HepG2 (cell line): Measurements from ENCODE around the gene HMBS. TPM values are rescaled to one million over a fixed set of nuclear protein-coding genes. Genes with fewer than 3 reads are reported as not detected.

Experiments used
- CCAR2 ChIP-seq: fragments of 200-400 bp; formaldehyde crosslinking; optimal IDR thresholded peaks from 2 replicates; pipeline ENCODE3; 2018; ENCODE audit warnings: low read depth, mild to moderate bottlenecking, low read length, moderate library complexity
- ELF1 ChIP-seq: sonication (generic); formaldehyde crosslinking; IDR thresholded peaks from 2 replicates; pipeline ENCODE4 v1.4.0; 2020; ENCODE audit warnings: missing genetic modification reagents
- ERF ChIP-seq: IDR thresholded peaks from 2 replicates; pipeline ENCODE4 v1.6.1; 2018; ENCODE audit warnings: missing biosample characterization, missing genetic modification reagents
- ETV5 ChIP-seq: IDR thresholded peaks from 2 replicates; pipeline ENCODE4 v1.6.1; 2018; ENCODE audit warnings: missing biosample characterization, missing genetic modification reagents, inconsistent platforms, borderline replicate concordance
- KDM5B ChIP-seq: sonication (generic); formaldehyde crosslinking; IDR thresholded peaks from 2 replicates; pipeline ENCODE4 v1.4.0; 2020; ENCODE audit warnings: missing genetic modification reagents, mild to moderate bottlenecking, borderline replicate concordance
- MED13 ChIP-seq: sonication (generic); formaldehyde crosslinking; IDR thresholded peaks from 2 replicates; pipeline ENCODE4 v1.5.0; 2020; ENCODE audit warnings: missing genetic modification reagents
- MYNN ChIP-seq: sonication (generic); formaldehyde crosslinking; IDR thresholded peaks from 2 replicates; pipeline ENCODE4 v1.4.0; 2020; ENCODE audit warnings: mild to moderate bottlenecking, low read depth, missing genetic modification reagents
- NR3C1 ChIP-seq: sonication (generic); formaldehyde crosslinking; IDR thresholded peaks from 2 replicates; pipeline ENCODE4 v1.4.0; 2020; ENCODE audit warnings: missing genetic modification reagents
- POLR2A ChIP-seq, 2 experiments: IDR thresholded peaks; 2 replicates each; pipeline ENCODE4 v1.6.1; 2011; ENCODE audit warnings: low read depth in 2 of 2, low read length in 2 of 2, mild to moderate bottlenecking in 1 of 2, moderate library complexity in 1 of 2; ENCODE audit not compliant: insufficient read depth in 1 of 2
- RCOR2 ChIP-seq: IDR thresholded peaks from 2 replicates; pipeline ENCODE4 v1.6.1; 2016; ENCODE audit warnings: missing biosample characterization, missing genetic modification reagents
- REXO4 ChIP-seq: sonication (generic); formaldehyde crosslinking; IDR thresholded peaks from 2 replicates; pipeline ENCODE4 v1.8.0; 2022; ENCODE audit warnings: missing genetic modification reagents, mild to moderate bottlenecking, borderline replicate concordance
- RFX1 ChIP-seq: fragments of 450-650 bp; IDR thresholded peaks from 2 replicates; pipeline ENCODE4 v1.6.1; 2017
- RORA ChIP-seq: sonication (generic); formaldehyde crosslinking; IDR thresholded peaks from 2 replicates; pipeline ENCODE4 v1.5.0; 2020; ENCODE audit warnings: mild to moderate bottlenecking, missing genetic modification reagents, moderate library complexity
- TOE1 ChIP-seq: sonication (generic); formaldehyde crosslinking; IDR thresholded peaks from 2 replicates; pipeline ENCODE4 v1.4.0; 2020; ENCODE audit warnings: mild to moderate bottlenecking, missing genetic modification reagents
- ZBTB38 ChIP-seq: sonication (generic); formaldehyde crosslinking; IDR thresholded peaks from 2 replicates; pipeline ENCODE4 v1.5.1; 2020; ENCODE audit warnings: mild to moderate bottlenecking, missing genetic modification reagents
- ZNF484 ChIP-seq: sonication (generic); formaldehyde crosslinking; IDR thresholded peaks from 2 replicates; pipeline ENCODE4 v1.5.1; 2020; ENCODE audit warnings: mild to moderate bottlenecking, low read depth, missing genetic modification reagents, borderline replicate concordance
- ZNF687 ChIP-seq: sonication (generic); formaldehyde crosslinking; IDR thresholded peaks from 2 replicates; pipeline ENCODE4 v1.5.1; 2020; ENCODE audit warnings: mild to moderate bottlenecking, missing genetic modification reagents, moderate library complexity
- ZNF839 ChIP-seq: sonication (generic); formaldehyde crosslinking; IDR thresholded peaks from 2 replicates; pipeline ENCODE4 v1.4.0; 2020; ENCODE audit warnings: missing genetic modification reagents, mild to moderate bottlenecking, borderline replicate concordance
- polyA plus RNA-seq, 8 experiments: library from polyadenylated mRNA; depleted of rRNA in 3 of 8; stranded (reverse) in 7 of 8; unstranded in 1 of 8; fragments of >200 nt; fragmentation: Illumina TruSeq in 4 of 8; extraction: Trizol in 4 of 8; gene quantifications; 2 replicates each; pipeline versions ENCODE4 v1.2.1 to v1.2.3, GENCODE V29; 2011 to 2016; ENCODE audit warnings: low read depth in 4 of 8, missing spikeins in 1 of 8, mixed read lengths in 1 of 8; ENCODE audit not compliant: insufficient read depth in 1 of 8
- total RNA-seq, 5 experiments: library from RNA; depleted of rRNA; stranded (reverse); fragments of >200 nt; fragmentation: Illumina TruSeq; extraction: Trizol; gene quantifications; 2 replicates each; pipeline ENCODE4 v1.2.3, GENCODE V29; 2016; ENCODE audit warnings: low read depth in 1 of 5
- TF ChIP-seq, protein P1 (sequence below): sonication (generic); formaldehyde crosslinking; IDR thresholded peaks from 2 replicates; pipeline ENCODE4 v1.4.0; 2020; ENCODE audit warnings: missing genetic modification reagents
- TF ChIP-seq, protein P2 (sequence below): sonication (generic); formaldehyde crosslinking; conservative IDR thresholded peaks from 2 replicates; pipeline ENCODE4 v1.4.0; 2020; ENCODE audit warnings: missing genetic modification reagents

The HMBS gene
- total and polyA plus RNA-seq, 2 of the 13 experiments (the other 11 are each of a cell fraction or from before 2014, with no cell fraction given), result 9.4 to 46.9 TPM

DNA sequence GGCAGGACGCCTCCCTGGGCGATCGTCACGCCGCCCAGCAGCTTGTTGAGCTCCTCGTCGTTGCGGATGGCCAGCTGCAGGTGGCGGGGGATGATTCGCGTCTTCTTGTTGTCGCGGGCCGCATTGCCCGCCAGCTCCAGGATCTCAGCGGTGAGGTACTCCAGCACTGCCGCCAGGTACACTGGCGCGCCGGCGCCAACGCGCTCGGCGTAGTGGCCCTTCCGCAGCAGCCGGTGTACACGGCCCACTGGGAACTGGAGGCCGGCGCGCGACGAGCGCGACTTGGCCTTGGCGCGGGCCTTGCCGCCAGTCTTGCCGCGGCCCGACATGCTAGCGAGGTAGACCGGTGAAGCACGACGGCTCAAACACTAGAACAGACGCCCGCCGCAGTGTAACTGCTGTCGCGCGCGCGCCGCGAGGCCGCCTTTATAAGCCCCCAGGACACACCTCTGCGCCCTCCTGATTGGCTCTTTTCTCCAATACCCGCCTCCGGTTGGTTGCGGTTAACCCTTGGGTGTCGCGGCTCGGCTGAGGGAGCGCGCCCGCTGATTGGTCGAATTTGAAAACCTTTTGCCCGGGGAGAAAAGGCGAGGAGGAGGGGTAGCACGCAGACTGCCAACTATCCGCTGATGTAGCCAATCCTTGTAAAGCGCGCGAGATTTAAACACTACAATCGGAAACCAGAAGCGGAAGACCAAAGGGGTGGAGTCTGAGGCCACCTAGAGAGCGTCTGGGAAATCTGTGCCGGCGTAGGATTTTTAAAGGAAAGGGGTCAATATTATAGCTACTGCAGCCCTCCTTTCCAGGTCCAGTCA, 10.6 kb downstream of the HMBS start (continued):
- TF ChIP-seq ERF (CRISPR knock-in tag) (peak; percentile 65), RORA (no peak), MED13 (CRISPR knock-in tag) (no peak; the same call in 1 of the 2 replicates), MYNN (CRISPR knock-in tag) (no peak; the same call in 1 of the 2 replicates), KDM5B (peak; percentile 92), NR3C1 (CRISPR knock-in tag) (no peak), ETV5 (CRISPR knock-in tag) (peak; percentile 41), REXO4 (peak; percentile 48; the same call in 1 of the 2 replicates), ZBTB38 (peak; percentile 76; the same call in 1 of the 2 replicates), TOE1 (CRISPR knock-in tag) (no peak), POLR2A (IDR thresholded peaks at IDR 0.05; ENCODE audit: insufficient read depth in 1 of 2, low read depth in 2 of 2, low read length in 2 of 2) (peak; percentile 100), ZNF687 (CRISPR knock-in tag) (peak; percentile 88), ZNF839 (CRISPR knock-in tag) (peak; percentile 94), CCAR2 (no peak), ELF1 (CRISPR knock-in tag) (peak; percentile 71; the same call in 1 of the 2 replicates), RCOR2 (0 out of 2 replicates have a peak, but pooled peaks have one; percentile 35), RFX1 (no peak), ZNF484 (CRISPR knock-in tag) (no peak)
- TF ChIP-seq, protein P1, sequence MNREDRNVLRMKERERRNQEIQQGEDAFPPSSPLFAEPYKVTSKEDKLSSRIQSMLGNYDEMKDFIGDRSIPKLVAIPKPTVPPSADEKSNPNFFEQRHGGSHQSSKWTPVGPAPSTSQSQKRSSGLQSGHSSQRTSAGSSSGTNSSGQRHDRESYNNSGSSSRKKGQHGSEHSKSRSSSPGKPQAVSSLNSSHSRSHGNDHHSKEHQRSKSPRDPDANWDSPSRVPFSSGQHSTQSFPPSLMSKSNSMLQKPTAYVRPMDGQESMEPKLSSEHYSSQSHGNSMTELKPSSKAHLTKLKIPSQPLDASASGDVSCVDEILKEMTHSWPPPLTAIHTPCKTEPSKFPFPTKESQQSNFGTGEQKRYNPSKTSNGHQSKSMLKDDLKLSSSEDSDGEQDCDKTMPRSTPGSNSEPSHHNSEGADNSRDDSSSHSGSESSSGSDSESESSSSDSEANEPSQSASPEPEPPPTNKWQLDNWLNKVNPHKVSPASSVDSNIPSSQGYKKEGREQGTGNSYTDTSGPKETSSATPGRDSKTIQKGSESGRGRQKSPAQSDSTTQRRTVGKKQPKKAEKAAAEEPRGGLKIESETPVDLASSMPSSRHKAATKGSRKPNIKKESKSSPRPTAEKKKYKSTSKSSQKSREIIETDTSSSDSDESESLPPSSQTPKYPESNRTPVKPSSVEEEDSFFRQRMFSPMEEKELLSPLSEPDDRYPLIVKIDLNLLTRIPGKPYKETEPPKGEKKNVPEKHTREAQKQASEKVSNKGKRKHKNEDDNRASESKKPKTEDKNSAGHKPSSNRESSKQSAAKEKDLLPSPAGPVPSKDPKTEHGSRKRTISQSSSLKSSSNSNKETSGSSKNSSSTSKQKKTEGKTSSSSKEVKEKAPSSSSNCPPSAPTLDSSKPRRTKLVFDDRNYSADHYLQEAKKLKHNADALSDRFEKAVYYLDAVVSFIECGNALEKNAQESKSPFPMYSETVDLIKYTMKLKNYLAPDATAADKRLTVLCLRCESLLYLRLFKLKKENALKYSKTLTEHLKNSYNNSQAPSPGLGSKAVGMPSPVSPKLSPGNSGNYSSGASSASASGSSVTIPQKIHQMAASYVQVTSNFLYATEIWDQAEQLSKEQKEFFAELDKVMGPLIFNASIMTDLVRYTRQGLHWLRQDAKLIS (CRISPR knock-in tag), result peak; percentile 86; the same call in 1 of the 2 replicates
- TF ChIP-seq, protein P2, sequence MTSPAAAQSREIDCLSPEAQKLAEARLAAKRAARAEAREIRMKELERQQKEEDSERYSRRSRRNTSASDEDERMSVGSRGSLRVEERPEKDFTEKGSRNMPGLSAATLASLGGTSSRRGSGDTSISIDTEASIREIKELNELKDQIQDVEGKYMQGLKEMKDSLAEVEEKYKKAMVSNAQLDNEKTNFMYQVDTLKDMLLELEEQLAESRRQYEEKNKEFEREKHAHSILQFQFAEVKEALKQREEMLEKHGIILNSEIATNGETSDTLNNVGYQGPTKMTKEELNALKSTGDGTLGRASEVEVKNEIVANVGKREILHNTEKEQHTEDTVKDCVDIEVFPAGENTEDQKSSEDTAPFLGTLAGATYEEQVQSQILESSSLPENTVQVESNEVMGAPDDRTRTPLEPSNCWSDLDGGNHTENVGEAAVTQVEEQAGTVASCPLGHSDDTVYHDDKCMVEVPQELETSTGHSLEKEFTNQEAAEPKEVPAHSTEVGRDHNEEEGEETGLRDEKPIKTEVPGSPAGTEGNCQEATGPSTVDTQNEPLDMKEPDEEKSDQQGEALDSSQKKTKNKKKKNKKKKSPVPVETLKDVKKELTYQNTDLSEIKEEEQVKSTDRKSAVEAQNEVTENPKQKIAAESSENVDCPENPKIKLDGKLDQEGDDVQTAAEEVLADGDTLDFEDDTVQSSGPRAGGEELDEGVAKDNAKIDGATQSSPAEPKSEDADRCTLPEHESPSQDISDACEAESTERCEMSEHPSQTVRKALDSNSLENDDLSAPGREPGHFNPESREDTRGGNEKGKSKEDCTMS (CRISPR knock-in tag), result no peak
